Measurements from ENCODE around the gene FTL.

GRCh38 chr19:49014870-49015255, 49.8 kb downstream of the FTL start:
- TF ChIP-seq, protein P1, sequence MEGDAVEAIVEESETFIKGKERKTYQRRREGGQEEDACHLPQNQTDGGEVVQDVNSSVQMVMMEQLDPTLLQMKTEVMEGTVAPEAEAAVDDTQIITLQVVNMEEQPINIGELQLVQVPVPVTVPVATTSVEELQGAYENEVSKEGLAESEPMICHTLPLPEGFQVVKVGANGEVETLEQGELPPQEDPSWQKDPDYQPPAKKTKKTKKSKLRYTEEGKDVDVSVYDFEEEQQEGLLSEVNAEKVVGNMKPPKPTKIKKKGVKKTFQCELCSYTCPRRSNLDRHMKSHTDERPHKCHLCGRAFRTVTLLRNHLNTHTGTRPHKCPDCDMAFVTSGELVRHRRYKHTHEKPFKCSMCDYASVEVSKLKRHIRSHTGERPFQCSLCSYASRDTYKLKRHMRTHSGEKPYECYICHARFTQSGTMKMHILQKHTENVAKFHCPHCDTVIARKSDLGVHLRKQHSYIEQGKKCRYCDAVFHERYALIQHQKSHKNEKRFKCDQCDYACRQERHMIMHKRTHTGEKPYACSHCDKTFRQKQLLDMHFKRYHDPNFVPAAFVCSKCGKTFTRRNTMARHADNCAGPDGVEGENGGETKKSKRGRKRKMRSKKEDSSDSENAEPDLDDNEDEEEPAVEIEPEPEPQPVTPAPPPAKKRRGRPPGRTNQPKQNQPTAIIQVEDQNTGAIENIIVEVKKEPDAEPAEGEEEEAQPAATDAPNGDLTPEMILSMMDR (IDR thresholded peaks at IDR 0.05), result no peak
- TF ChIP-seq POLR2A (IDR thresholded peaks at IDR 0.05), result no peak

All from tibial nerve (tissue), 3 donors.